HK-2 (cell line): ENCODE measurements around the gene TMEM63B.
"Not testable (repeated sequence)": the region's sequence is repeated elsewhere in the genome, so short reads cannot be mapped to it uniquely, and the experiment has no call there.

Experiments used
- DNase-seq: peaks from one replicate; pipeline ENCODE4 v3.0.0-alpha.2; 2018; ENCODE audit not compliant: unreplicated experiment

The TMEM63B gene

DNA sequence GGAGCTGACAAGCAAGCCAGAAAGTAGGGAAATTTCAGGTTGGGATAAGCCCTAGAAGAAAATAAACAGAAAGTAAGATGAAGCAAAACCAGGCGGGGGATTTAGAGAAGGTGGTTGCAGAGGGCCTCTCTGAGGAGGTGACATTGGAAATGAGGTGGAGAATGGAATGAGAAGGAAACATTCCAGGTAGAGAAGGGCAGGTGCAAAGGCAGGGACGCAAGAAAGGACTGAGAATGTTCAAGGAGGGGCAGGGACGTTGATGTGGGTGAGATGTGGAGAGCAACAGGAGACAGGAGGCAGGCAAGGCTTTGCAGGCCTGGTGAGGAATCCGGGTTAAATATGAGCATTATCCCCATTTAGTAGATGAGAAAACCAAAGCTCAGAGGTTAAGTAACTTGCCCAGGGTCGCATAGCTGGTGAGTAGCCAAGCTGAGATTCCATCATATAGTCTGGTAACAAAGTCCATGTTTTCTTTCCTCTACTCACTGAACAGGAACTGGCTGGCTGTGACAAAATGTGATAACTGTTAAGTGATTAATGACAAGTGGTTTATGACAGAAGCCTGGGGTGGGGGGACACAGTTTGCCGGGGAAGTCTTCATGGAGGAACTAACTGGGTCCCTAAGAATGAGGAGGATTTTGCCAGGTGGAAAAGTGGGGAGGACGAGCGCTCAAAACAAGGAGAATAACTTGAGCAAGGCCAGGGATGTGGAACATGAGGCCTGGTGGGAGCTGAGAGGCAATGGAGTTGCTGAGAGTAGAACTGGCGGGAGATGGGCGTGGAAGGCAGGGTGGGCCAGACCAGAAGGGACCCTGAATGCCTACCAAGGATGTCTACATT, 32.7 kb upstream of the TMEM63B start:
- no peak for DNase-seq

DNA sequence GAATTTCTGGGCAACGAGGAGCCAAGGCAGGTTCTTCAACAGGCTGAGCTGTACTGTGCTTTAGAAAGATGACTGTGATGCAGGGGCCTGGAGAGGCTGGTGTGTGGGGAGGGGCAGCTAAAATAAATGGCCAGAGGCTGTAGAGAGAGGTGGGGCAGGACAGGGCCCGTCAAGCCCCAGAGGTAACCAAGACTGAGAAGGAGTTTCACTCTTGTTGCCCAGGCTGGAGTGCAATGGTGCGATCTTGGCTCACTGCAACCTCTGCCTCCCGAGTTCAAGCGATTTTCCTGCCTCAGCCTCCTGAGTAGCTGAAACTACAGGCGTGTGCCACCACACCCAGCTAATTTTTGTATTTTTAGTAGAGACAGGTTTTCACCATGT, 32.1 kb upstream of the TMEM63B start:
- not testable (repeated sequence) for DNase-seq

DNA sequence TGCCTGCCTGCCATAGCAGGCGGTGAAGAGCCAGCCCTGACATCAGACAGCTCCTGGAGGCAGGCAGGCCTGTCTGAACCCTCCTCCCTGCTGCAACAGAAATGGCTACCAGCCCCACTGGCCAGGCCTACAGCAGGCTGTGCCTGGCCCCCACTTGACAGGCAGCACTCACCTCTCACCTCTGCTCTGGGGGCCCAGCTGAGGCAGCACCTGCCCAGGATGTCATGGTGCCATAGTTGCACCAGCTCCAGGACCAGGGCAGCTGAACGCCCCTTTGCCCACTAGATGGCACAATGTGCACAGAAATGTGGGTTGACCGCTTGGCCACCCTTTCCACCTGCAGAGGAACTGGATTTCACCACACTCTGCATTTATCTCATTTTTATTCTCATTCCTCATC, 30.7 kb upstream of the TMEM63B start:
- DNase-seq: peak; percentile 72

DNA sequence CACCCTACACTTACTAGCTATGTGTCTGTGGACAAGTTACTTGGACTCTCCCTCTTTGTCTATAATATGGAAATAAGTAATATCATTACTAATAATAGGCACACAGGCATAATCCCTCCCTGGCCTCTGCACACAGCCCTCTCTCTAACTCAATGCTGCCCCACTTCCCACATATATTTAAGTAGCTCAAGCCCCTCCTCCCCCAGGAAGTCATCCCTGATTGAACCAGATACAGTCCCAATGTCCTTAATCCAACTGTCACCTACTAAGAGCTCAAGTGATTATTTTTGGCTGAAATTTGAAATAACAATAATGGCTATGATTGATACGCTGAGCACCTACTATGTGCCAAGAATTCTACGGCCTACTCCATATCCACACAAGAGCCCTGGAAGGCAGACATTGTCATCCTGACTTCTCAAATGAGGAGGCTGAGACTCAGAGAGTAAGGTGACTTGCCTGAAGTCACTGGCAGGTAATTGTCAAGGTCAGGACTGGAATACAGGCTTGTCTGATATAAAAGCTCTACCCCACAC, 29.5 kb upstream of the TMEM63B start:
- DNase-seq: no peak

DNA sequence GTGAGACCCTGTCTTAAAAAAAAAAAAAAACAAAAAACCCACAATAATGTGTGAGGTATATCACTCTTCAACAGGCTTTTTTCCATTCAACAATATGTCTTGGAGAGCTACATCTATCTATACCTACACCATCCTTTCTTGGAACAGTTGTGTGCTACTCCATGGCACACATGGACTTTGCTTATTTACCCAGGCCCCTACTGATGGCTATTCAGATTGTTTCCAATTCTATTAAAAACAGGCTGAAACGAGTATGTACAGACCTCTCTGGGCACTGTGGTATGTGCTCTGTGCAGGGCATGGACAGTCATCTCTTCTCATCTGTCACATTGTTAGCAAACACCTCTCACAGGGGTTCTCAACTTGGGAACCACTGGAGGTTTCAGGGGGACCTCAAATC, 28.2 kb upstream of the TMEM63B start:
- no peak for DNase-seq

DNA sequence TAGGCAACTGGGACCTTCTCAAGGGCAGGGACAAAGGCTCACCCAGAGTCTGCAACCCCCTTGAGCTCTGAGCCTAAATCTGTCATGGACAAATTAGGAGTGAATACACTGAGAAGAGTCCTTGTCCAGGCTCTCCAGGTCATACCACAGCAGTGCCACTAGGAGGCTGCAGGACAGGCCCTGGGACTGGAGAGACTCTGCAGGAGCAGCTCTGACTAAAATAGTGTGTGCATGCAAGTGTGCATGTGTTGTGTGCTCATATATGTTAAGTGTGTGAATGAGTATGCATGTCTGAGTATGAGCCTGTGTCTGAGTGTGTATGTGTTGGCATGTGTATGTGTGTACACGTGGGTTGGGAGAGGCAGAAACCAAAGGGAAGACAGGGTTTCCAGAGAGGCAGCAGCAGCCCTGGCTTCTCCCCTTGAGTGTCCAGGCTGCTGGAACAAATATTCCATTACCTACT, 27.2 kb upstream of the TMEM63B start:
- DNase-seq: peak; percentile 41

DNA sequence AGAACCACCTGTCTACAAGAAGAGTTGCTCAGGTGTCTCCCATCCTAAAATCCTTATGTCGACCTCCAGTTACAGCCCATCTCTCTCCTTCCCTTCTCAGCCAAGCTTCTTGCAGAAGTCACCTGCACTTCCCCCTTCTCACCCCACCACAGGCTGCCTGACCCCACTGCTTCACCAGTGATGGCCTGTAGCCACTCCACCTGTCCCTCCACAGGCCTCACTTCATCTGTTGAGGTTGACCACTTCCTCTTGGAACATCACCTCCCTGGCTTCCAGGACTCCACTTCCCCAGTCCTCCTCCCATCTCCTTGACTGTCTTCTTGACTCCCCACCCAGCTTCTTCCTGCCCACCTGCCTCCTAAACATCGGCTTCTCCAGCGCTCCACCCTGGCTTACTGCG, 25.5 kb upstream of the TMEM63B start:
- no peak for DNase-seq

DNA sequence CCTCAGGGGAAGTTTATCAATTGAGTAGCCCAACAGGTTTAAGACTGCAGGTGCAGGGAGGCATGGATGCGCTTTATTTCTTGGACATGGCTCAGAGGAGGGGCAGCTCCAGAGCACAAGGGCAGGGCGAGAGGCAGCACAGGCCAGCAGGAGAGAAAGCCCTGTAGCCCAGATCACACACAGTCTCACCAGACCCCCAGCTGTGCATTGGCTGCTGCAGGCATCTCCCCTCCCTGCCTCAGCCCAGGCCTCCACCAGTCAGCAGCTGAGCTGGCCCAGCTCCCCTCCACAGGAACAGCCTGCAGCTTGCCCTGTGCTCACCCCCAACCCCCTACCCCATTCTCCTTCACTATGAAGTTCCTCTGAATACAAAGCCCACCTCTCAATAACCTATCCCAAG, 24.8 kb upstream of the TMEM63B start:
- DNase-seq: no peak

DNA sequence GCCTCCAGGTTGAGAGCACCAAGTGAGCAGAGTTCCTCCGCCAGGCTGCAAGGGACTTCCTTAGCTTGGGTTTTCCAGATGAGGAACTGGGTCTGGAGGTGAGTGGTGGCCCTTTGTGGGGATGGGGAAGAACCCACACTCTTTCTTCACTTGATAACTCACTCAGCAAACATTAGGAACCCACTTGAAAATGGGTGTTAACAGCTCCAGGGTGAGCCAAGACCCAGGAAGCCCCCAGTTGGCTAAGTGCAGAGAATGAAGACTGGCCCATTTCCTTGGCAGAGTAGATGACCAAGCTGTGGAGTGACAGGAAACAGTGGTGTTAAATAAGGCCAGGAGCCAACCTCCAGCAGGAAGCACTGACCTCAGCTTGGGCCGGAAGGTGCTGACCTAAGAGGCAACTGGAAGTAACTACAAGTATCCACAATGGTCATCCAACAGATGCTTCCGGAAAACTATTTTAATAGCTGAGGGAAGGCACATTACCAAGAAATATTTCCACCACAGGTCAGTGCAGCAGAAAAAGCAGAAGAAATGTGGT, 22.8 kb upstream of the TMEM63B start:
- DNase-seq: no peak

DNA sequence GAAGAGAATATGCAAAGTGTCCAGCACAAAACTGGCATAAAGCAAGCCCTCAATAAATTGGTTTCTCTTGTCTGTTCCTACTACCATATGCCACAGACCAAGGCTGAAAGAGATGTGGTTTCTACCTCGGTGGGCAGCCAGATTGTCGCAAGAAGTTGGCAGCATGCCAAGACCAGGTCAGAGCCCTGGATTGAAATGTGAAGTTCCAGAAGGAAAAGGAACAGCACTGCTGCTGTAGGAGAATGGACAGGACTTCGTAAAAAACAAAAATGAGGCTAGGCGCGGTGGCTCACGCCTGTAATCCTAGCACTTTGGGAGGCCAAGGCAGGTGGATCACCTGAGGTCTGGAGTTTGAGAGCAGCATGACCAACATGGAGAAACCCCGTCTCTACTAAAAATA, 22.2 kb upstream of the TMEM63B start:
- no peak for DNase-seq

DNA sequence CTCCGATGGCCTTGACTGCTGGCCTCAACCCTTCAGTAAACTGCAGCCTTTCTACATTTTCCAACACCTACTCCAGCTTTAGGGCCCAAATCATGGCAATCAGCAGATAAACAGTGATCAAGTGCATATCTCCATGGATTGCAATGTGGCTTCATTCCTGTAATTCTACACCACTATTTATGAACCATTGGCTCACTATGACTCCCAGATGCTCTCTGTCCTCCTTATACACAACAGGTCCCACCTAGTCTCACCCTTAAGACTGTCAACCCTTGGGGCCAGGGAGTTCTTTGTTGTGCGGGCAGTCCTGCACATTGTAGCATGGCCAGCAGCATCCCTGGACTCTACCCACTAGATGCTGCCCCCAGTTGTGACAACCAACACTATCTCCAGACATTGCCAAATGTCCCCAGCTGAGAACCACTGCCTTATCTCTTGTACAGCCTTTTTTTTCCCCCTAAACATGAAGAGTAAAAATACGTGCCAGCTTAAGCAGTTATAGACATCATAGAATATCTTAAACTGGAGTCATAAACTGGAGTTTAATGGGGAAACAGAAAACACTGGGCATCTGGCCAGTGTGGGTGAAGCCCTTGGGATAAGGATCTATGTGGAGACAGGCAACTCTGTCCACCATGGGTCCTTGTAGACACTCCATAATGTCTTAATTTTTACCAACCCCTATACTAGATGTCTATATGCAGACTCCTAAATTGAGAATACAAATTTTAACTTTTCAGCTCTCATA, 21.2 kb upstream of the TMEM63B start:
- DNase-seq: no peak

DNA sequence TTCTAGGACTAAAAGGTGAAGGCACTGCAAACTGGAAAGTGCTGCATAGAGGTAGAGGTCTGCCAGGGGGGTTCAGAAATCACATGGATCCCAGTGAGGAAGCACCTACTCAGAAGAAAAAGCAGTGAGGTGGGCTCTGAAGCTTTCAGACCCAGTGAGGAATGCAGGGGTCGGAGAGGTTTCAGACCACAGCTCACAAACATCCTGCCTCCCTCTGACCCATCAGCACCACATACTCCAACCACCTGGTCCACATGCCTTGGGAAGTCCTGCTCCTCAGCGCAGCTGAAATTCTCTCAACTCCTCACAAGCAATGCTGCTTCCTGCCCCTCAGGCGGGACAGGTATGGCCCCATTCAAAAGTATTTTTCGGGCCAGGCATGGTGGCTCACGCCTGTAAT, 20.3 kb upstream of the TMEM63B start:
- DNase-seq: no peak

DNA sequence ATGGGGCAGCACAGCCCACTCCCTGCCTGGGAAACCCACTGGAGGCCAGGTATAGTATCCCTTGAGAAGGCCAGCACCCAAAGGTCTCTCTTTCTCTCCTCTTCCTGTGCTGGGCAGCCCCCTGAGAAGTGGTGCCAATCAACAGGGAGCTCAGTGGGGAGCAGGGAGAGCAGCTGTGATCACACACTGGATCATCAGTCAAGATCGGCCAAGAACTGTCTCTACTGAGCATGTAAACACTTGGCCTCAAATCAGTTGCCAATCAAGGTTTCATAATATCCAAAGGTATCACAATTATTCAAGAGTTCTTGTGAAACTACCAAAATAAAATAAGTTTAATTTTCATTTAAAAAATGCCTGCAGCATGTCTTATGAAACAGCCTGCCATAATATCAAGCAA, 18.9 kb upstream of the TMEM63B start:
- no peak for DNase-seq

DNA sequence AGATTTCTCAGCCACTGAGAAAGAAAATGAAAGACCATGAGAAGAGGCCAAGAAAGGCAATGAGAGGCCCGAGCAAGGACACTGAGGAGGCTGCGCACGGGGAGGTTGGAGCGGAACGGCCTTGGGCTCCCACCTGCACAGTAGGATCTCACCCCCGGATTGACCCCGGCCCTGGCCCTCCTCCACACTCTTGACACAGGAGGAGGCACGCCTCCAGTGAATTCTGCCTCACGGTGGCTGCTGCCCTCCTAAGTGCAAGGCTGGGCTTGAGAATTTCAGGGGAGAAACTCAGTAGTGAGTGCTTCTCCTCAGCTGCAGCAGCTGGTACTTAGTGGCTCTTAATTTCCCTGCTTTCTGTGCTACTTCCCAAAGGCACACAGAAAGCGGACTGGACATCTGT, 18.1 kb upstream of the TMEM63B start:
- no peak for DNase-seq

DNA sequence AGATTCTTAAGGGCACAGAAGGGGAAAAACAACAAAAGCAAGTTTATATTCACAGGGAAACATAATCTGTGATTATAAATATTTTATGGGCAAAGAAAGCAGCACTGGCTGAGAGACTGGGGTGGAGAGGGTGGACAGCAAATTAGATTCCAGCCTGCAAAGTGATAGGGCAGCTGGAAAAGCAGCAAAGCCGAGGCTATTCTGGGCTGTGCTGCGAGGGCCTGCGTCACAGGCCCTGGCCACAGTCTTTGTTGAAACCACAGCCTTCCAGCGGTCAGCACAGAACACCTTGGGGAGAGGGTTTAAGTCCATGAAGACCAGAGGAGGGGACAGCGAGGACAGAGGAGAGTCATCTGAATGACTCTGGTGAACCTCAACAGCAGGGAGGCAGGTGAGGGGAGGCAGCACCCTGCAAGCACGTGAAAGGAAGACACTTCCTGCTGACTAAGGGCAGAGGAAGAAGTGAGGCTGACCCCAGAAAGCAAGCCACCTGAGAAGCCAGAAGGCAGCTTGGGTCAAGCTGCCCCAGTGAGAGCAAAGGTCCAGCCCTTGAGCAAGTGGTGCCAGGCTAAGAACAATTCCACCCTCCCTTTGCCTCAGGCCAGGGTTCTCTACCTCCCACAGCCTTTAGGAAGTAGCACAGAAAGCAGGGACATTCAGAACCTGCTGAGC, 17.2 kb upstream of the TMEM63B start:
- no peak for DNase-seq

DNA sequence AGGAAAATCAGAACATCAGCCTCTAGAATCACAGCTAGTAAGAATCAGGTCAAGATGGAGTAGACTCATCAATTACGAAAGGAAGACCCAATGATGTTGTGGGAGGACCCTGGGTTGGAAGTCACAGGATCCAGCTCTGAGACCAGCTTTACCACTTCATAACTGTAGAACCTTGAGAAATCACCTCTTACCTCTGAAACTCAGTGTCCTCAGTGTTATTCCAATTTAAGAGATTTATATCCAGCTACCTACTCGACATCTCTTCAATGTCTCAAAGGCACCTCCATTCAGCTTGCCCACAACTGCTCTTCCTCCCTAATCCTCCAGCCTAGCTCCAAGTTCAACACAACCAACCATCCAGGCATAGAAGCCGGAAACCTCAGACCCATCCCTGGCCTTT, 16.4 kb upstream of the TMEM63B start:
- no peak for DNase-seq

DNA sequence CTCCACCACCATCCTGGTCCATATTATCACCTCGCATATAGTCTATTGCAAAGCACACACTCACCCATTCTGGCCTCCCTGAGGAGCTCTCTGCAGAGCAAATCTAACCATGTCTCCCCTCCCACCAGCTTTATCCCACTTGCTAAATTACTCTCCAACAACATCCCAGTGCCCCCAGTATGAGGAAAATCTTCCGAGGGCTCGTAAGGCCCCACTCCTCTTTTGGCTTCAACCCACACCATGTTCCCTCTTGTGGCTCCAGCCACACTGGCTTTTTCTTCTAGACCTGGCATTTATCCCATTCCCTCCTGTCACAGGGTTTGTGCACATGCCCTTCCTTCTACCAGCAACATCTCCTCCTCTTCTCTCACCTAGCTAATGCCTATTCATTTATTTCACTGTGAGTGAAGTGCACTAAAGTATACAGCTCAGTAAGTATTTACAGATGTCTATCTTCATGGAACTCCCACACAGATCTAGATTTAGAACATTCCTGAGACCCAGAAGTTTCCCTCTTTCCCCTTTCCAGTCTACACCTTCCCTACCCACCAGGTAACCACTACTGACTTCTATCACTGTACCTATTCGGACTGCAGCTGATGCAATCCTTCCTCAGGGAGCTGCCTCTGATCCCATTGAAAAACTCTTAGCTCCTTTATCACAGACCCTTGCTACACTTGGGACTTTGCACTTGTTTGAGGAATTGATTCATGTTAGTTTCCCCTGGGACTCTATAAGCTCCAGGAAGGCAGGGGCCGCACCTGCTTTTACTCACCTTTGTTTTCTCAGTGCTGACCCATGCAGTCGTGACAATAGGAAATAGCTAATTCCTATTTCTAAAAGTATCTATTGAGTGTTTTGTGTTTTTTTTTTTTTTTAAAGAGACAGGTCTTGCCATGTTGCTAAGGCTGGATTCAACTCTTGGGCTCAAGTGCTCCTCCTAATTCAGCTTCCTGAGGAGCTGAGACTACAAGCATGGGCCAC, 15.6 kb upstream of the TMEM63B start:
- DNase-seq: no peak

DNA sequence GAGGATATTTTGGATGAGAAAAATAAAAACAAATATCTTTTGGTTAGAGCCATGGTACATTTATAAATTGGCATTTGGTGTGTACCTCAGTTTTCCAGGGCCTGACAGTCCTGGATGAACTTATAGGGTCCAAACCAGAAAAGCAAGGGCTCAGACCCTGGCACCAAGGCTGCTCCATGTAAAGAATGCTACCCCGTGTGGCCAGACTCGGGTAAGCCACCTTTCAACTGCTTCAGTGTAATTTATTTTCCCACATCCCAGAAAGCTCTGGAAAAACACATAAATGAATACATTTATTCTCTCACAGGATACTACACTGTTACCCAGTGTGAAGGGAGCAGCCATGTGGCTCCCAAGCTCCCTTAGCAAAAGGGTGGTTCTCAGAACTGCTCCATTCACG, 13.9 kb upstream of the TMEM63B start:
- DNase-seq: no peak

DNA sequence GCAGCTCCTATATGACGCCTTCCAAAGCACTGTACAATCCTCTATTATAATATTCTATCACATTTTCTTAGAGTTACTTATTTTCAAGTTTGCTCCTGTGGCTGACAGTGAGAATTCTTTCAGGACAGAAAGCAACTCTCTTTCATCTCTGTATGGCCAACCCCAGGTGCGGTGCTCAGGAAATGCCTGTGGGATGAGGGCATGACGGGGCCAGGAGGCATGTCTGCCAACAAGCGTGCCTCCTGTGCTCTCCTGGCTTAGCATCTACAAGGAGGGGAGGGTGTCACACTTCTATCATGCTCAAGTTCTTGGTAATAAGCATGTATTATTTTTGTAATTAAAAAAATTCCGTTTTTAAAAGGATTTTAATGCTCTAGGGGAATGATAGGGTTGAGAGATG, 11.5 kb upstream of the TMEM63B start:
- DNase-seq: peak; percentile 78

DNA sequence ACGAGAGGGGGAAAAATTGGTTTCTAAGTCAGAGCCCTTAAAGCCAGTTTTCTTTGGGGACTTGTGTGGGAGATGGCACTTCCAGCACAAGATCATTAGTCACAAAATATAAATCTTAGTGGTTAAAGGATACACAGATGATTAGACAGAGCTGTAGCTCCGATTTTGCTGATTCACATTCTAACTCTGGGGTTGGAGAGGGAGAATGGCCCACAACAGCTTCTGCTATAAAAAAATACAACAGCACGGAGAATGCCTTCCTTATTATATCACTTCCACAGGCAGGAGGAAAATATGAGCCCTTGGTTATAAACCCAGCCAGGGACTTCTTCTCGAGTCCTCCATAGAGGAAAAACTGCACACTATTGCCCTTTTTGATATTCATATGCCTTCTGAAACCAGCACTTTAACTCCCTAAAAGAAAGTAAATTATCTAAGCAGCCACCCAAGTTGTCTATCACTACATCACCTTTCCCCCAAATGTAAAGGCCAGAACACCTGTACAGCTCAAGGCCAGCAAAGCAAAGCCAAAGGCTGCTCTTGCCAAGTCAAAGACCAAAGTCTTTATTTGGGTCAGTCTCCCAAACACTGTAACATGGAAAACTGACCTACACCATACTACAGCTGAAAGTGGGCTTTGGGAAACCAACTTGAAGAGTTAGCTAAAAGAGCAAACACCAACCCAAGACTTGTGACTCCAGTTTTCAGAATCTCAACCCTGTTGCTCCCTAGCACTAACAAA, 10.5 kb upstream of the TMEM63B start:
- DNase-seq: peak; percentile 47
